ENCODE data around the gene GREB1L.

GREB1L gene

GRCh38 chr18:21443776-21444464 lies 201.9 kb downstream of the GREB1L start:
- FAIRE-seq (no peak), DNase-seq (ENCODE audit: insufficient read length, low spot score) (no peak)

GRCh38 chr18:21444465-21445212 lies 202.6 kb downstream of the GREB1L start:
- DNase-seq (ENCODE audit: insufficient read length, low spot score) (peak; percentile 17), FAIRE-seq (no peak)

DNA sequence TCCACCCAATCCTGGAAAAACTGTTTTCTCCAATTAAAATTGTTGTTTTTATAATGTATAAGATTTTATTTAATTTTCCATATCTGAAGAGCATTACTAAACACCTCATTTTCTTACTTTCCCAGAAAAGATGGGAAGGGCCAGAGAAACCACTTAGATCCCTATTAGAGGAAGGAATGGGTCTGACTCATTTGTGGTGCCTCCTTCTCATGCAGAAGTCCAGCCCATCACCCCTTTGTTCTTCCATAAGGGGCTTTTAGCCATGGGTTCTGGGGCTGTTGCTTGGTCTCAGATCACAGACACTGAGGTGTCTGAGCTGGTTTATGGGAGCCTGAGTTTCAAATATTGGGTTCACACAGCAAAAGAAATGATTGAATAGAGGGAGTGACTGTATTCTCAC lies 206.3 kb downstream of the GREB1L start:
- DNase-seq (ENCODE audit: insufficient read length, low spot score) (no peak), FAIRE-seq (no peak)

- DNase-seq (ENCODE audit: insufficient read length, low spot score) (no peak), FAIRE-seq (no peak)
These were observed 207.6 kb downstream of the GREB1L start for GRCh38 chr18:21449367-21450290.

DNA sequence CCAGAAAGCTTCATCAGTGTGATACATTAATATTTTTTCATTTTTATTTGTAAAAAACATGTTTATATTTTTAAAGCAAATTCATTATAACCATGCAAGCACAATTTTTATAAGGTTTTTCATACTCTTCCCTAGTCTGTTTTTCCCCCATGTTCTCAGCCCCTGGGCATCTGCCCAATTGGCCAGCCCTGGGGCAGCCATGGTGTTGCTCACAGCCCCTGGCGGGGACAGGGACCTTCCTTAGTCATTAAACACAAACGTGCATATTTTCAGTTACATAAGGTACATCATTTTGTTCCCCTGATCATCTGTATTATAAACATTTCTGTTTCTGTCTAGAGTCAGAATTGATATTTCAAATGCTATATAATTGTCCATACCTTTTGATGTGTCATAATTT lies 208.5 kb downstream of the GREB1L start:
- DNase-seq (ENCODE audit: insufficient read length, low spot score), result no peak

DNA sequence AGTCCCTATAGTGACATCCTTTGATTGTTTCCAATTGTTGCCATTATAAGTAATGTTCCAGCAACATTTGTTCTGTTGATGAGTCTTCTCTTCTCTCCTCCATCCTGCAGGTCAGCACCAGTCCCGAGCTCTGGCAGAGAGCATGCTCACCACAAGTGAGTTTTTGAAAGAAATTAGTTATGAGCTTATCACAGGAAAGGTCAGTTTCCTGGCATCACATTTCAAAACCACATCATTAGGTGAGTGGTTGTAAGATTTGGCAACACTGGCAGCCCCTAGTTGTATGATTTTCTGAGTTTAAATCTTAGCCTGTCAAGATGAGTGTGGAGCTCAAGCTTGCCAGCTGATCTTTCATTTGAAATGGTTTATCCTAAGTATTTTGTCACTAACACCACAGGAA lies 208.9 kb downstream of the GREB1L start:
- no peak for FAIRE-seq

More for the DNA sequence above, 208.5 kb downstream of the GREB1L start:
- FAIRE-seq, result no peak

DNA sequence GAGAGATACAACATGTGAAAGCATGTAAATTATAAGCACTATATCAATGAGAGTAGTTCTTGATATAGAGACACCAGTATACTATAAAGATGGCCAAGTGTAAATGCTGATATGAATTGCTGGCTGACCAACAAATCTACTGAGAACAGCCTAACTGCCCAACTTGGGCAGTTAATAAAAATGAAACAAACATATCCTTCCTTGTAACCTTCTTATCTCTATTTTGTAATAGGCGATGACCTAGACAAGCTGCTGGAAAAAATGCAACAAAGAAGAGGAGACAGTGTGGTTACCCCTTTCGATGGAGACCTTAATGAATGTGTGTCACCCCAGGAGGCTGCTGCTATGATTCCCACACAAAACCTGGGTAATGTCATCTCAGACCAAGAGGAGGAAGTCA lies 209.8 kb downstream of the GREB1L start:
- no peak for FAIRE-seq

More for the DNA sequence above, 208.9 kb downstream of the GREB1L start:
- DNase-seq (ENCODE audit: insufficient read length, low spot score), result no peak

GRCh38 chr18:21452276-21452780 lies 210.3 kb downstream of the GREB1L start:
- FAIRE-seq (no peak), DNase-seq (ENCODE audit: insufficient read length, low spot score) (no peak)

More for the DNA sequence above, 209.8 kb downstream of the GREB1L start:
- DNase-seq (ENCODE audit: insufficient read length, low spot score), result no peak

DNA sequence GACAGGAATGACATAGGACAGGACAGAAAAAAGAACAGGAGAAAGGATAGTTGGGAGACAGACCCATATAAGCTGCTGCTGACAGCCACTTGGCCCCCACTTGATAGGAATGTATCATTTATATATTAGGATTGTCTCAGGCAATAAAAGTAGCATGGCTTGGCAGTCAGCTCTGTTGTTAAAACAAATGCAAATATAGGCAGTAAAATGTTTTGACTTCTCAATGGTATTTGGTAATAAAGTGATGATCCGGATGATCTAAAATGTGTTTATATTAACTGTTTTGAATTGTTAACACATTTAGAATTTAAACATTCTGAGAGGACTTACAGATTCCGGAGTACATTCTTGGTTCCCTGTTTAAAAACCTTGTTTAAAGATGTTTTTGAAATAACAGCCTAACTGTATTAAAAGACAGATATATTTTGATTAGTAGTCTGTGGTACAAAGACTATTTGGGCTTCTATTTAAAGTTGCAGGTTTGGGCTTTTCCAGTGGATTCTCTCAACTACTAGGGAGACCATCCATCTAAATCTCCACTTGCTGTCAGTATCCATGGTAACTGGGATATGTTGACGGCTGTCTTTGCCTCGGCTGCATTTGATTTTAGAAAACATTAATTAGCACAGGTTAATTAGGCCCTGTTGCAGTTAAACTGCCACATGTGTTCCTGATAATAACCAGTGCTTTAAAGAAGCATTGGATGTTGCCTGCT lies 210.9 kb downstream of the GREB1L start:
- no peak for FAIRE-seq

GRCh38 chr18:21453511-21453901 lies 211.5 kb downstream of the GREB1L start:
- DNase-seq (ENCODE audit: insufficient read length, low spot score) (no peak), FAIRE-seq (no peak)

More for the DNA sequence above, 210.9 kb downstream of the GREB1L start:
- DNase-seq (ENCODE audit: insufficient read length, low spot score), result no peak

DNA sequence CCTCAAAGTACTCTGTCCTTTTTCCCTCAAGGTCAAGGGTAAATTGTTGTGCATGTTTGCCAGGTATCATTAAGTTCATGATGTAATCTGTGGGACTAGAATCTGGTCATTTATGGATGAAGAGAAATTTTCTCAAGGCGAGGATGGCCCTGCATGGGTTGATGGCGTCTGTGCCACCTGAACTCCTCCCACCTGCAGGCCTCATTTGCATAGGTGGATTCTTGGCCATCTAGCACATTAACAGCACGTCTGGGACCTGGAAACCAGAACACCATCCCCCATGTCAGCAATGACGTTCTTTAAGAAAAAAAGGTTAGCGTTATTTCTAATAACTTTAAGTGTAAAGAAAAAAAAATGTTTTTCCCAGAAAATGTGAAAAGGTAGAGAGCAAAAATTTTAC lies 212.7 kb downstream of the GREB1L start:
- DNase-seq (ENCODE audit: insufficient read length, low spot score) (no peak), FAIRE-seq (no peak)

- DNase-seq (ENCODE audit: insufficient read length, low spot score), result no peak
- FAIRE-seq, result no peak
These were observed 214.6 kb downstream of the GREB1L start for GRCh38 chr18:21456428-21457178.

DNA sequence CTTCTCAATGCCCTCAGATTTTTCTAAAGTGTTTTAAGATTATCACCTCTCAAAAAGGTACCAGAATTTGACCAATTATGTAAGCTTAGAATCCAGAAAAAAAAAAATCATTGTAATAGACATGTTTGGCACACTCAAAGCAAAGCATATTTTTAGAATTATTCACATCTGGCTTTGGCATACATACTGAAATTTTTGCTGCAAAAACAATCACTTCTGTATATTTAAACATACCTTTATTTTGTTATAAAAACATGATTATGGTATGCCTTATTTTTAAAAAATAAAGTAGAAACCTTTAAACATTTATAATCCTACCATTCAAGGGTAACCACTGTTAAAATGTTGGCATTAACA lies 215.1 kb downstream of the GREB1L start:
- DNase-seq (ENCODE audit: insufficient read length, low spot score) (no peak), FAIRE-seq (no peak)

DNA sequence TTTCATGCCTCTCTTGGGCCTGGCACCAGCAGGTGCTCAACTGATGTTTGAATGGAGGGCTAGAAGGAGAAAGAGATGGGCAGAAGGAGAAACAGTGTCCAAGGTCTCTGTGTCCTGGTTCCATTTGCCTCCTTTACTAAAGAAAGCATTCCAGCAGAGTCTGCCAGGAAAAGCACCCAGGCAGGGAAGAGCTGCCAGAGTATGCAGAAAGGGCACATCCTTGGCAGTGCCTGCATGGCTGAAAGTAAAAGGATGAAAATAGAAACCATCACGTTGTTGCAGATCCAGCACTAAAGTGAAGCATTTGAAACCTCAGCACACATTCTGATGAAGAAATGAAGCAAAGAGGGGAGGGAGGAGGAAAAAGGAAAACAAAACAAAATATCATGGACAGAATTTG lies 216.3 kb downstream of the GREB1L start:
- DNase-seq (ENCODE audit: insufficient read length, low spot score) (no peak), FAIRE-seq (no peak)

- FAIRE-seq, result no peak
- no peak for DNase-seq (ENCODE audit: insufficient read length, low spot score)
These were observed 216.8 kb downstream of the GREB1L start for GRCh38 chr18:21458788-21459187.

GRCh38 chr18:21459706-21460286 lies 217.8 kb downstream of the GREB1L start:
- FAIRE-seq, result no peak

GRCh38 chr18:21461460-21461859 lies 219.4 kb downstream of the GREB1L start:
- FAIRE-seq, result no peak
- DNase-seq (ENCODE audit: insufficient read length, low spot score), result no peak

More at GRCh38 chr18:21459706-21460286, 217.8 kb downstream of the GREB1L start:
- no peak for DNase-seq (ENCODE audit: insufficient read length, low spot score)

DNA sequence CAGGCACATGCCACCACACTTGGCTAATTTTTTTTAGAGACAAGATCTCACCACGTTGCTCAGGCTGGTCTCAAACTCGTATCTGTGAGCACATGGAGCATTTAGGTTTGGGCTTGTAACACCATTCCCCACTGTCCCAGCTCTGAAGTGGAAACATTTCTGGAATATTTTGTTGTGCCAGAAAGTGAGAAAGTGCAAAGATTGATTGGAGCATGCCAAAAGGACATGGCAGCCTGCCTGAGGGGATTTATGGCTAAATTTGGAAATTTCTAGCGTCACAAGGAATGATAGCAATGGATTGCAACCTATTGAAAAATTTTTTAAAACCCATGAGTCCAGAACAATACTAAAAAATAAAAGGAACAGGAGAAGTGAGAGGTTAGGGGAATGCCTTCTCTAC lies 221.7 kb downstream of the GREB1L start:
- DNase-seq (ENCODE audit: insufficient read length, low spot score), result no peak
- no peak for FAIRE-seq

- no peak for FAIRE-seq
- DNase-seq (ENCODE audit: insufficient read length, low spot score), result no peak
These were observed 226.6 kb downstream of the GREB1L start for GRCh38 chr18:21468514-21469164.
